ENCODE measurements around the gene PRSS53. TPM values are rescaled to one million over a fixed set of nuclear protein-coding genes. Genes with fewer than 3 reads are reported as not detected.
A peak's percentile ranks its signal among the peaks of the same experiment; 100 is the strongest.

PRSS53 gene
- total RNA-seq, 2 donors from 2014 or later = 3.2 to 4.4 TPM

DNA sequence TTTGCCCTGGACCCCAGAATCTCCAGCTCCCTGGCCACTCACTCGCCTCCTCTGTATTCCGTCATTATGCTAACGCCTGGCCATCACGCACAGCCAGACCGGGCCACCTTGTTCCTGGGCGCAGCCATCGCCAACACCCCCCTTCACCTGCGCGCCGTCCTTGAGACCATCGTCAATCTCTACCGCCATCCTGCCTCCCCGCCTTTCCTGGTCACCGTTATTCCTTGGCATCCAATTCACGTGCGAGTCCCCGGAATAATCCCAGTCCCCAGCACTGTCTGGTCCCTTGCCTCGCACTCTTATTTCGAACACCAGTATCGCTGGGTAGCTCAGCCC is 5.3 kb upstream of the PRSS53 start:
- DNase-seq = no peak
- no peaks in the 10 kb centered on the region for H3K9me3 ChIP-seq (ENCODE audit: control insufficient read depth, low read length, poor library complexity, severe bottlenecking)
- ATAC-seq = no peak
- peak overlapping the region; percentile 95 for H3K4me3 Mint-ChIP-seq
- H3K27ac Mint-ChIP-seq = peak overlapping the region; percentile 98
- H3K36me3 Mint-ChIP-seq (ENCODE audit: low read depth) = no peaks in the 10 kb centered on the region
- H3K27me3 Mint-ChIP-seq = no peaks in the 10 kb centered on the region
- H3K4me1 Mint-ChIP-seq = peaks cover 21% of the 10 kb centered on the region

DNA sequence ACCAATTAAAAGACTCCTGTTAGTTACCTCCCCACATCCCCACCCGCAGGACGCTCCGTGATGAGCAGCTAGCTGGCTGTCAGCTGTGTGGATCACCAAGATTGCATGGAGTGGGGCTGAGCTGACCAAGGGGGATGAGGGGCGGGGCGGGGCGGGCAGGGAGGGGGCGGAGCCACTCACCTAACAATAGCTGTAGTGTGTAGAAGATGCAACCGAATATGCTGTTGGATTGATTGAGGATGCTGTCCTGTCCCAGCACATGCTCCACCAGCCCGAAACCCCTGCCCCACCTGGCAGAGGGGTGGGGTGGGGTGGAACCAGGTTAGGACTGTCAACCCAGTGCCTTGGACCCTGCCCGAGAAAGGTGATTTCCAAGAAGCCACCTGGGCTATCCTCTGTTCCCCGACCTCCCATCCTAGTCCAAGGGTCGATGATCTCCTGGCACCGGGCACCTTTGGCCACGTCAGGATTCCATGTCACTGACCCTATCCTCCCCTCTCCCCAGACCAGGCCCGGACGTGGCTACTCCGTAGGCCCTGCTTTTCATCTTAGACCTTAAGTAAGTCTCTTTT is 4.5 kb upstream of the PRSS53 start:
- H3K36me3 Mint-ChIP-seq (ENCODE audit: low read depth) = no peaks in the 10 kb centered on the region

DNA sequence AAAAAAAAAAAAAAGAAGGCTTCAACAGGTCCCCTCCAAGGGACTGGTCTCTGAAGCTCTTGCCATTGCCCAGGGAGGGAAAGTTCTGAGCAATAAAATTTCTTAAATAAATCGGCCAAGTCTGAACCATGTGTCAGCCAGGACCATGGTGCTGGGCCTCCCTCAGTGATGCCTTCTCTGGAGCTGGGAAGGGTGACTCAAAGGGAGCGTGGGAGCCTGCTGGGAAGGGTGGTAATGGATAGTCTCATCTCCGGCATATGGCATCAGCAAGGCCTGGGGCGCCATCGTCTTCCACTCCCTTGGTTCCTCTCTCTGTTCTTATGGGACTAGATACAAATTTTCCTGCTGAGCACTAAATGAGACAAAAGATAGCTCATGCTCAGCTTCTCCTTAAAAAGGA is 3.6 kb upstream of the PRSS53 start:
- Mint-ChIP-seq H3K27me3 (no peaks in the 10 kb centered on the region), H3K36me3 (ENCODE audit: low read depth) (no peaks in the 10 kb centered on the region), H3K4me1 (peaks cover 21% of the 10 kb centered on the region), H3K4me3 (peak overlapping the region; percentile 95), H3K27ac (no peak overlapping the region)
- H3K9me3 ChIP-seq (ENCODE audit: control insufficient read depth, low read length, poor library complexity, severe bottlenecking) = no peaks in the 10 kb centered on the region
- no peak for ATAC-seq
- no peak for DNase-seq

More for the DNA sequence above, 4.5 kb upstream of the PRSS53 start:
- DNase-seq = no peak
- peak overlapping the region; percentile 98 for H3K27ac Mint-ChIP-seq
- H3K4me1 Mint-ChIP-seq = peaks cover 21% of the 10 kb centered on the region
- no peaks in the 10 kb centered on the region for H3K27me3 Mint-ChIP-seq
- no peaks in the 10 kb centered on the region for H3K9me3 ChIP-seq (ENCODE audit: control insufficient read depth, low read length, poor library complexity, severe bottlenecking)
- H3K4me3 Mint-ChIP-seq = peak overlapping the region; percentile 95
- no peak for ATAC-seq

DNA sequence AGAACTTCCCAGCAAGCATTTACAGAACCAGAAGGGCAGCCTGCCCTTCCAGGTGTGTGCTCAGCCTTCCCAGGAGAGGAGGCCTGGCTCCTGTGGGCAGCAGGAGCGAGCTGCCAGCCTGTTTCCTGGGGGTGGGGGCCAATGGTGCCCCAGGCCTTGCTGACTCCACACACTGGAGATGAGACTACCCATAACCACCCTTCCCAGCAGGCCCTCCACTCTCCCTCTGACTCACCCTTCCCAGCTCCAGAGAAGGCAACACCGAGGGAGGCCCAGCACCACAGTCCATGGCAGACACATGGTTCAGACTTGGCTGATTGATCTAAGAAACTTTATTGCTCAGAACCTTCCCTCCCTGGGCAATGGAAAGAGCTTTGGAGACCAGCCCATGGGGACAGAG is 1.8 kb upstream of the PRSS53 start:
- peaks cover 2% of the 10 kb centered on the region for H3K36me3 Mint-ChIP-seq (ENCODE audit: low read depth)
- peaks cover 14% of the 10 kb centered on the region for H3K4me1 Mint-ChIP-seq
- no peaks in the 10 kb centered on the region for H3K27me3 Mint-ChIP-seq
- no peak for ATAC-seq
- no peak for DNase-seq
- H3K4me3 Mint-ChIP-seq = no peak overlapping the region
- H3K27ac Mint-ChIP-seq = no peak overlapping the region
- H3K9me3 ChIP-seq (ENCODE audit: control insufficient read depth, low read length, poor library complexity, severe bottlenecking) = no peaks in the 10 kb centered on the region

DNA sequence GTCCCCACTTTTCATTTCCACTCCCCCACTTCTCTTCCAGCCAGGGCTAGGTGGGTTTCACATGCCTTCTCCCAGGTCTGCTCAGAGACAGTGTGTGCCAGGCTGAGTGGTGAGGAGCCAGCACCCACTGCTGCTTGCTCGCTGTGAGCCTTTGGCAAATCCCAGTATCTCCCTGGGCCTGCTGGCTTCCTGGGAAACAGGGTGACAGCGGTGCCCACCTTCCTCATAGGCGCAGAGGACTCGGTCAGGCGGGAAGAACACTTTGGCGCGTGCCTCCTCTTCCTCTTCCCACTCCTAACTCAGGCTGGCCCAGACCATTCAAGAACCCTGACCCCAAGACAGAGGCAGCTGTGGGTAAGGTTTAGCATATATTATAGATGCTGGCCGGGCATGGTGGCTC is 456 bp upstream of the PRSS53 start:
- Mint-ChIP-seq H3K36me3 (ENCODE audit: low read depth) (peaks cover 2% of the 10 kb centered on the region), H3K27me3 (no peaks in the 10 kb centered on the region), H3K4me3 (no peak overlapping the region), H3K4me1 (peaks cover 8% of the 10 kb centered on the region), H3K27ac (peak overlapping the region; percentile 68)
- no peaks in the 10 kb centered on the region for H3K9me3 ChIP-seq (ENCODE audit: control insufficient read depth, low read length, poor library complexity, severe bottlenecking)
- ATAC-seq = no peak
- no peak for DNase-seq

DNA sequence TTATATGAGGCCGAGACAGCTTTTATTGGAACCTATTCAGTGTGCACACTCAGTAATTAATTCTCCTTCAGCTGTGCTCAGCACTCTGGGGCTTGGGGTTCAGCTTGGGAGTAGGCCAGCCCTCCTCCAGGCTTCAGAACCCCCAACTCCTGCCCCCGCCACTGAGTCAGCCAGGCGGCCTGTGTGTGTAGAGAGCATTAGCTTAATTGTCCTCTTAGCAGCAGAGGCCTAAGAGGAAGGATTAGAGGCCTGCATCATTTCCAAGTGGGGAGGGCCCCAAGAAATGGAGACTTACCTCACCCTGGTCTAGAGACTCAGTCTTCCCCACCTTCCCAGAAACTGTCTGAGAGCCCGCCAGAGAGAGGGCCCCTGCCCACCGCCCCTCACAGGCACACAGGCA is 772 bp downstream of the PRSS53 start:
- no peak overlapping the region for H3K27ac Mint-ChIP-seq
- peaks cover 2% of the 10 kb centered on the region for H3K4me1 Mint-ChIP-seq
- no peaks in the 10 kb centered on the region for H3K9me3 ChIP-seq (ENCODE audit: control insufficient read depth, low read length, poor library complexity, severe bottlenecking)
- H3K27me3 Mint-ChIP-seq = no peaks in the 10 kb centered on the region
- ATAC-seq (no peak), DNase-seq (no peak)
- H3K4me3 Mint-ChIP-seq = no peak overlapping the region
- peaks cover 2% of the 10 kb centered on the region for H3K36me3 Mint-ChIP-seq (ENCODE audit: low read depth)

DNA sequence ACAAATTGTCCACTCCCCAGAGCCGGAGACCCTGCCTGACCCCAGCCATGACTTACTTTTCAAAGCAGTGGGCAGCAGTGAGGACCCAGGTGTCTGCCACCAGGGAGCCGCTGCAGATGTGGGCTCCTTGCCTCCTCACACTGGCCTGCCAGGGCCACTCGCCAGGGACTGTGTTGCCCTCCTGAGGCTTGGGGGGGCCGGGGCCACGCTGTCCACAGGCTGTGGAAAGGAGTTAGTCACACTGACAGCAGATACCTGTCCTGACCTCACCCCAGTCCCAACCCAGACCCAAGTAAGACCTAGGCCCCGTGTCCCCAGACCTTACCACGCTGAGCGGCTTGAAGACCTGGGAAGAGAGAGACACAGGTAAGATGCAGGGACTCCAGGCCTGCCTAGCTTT is 1.3 kb downstream of the PRSS53 start:
- H3K4me3 Mint-ChIP-seq = no peak overlapping the region
- ATAC-seq (no peak), DNase-seq (no peak)
- H3K36me3 Mint-ChIP-seq (ENCODE audit: low read depth) = peaks cover 2% of the 10 kb centered on the region
- no peaks in the 10 kb centered on the region for H3K9me3 ChIP-seq (ENCODE audit: control insufficient read depth, low read length, poor library complexity, severe bottlenecking)
- no peaks in the 10 kb centered on the region for H3K27me3 Mint-ChIP-seq
- H3K27ac Mint-ChIP-seq = no peak overlapping the region
- peaks cover 3% of the 10 kb centered on the region for H3K4me1 Mint-ChIP-seq

DNA sequence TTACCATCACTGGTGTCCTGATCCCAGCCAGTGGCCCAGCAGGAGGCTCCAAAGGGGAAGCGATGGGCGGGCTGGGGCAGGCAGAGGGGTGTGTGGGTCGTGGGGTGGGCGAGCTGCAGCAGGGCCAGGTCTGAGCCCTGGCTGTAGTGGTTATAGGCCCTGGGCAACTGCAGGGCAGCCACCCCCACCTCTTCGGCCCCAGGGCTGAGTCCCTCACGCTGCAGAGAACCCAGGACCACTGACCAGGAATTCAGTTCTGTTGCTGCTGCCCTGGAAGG is 2.2 kb downstream of the PRSS53 start:
- Mint-ChIP-seq H3K27ac (no peak overlapping the region), H3K4me3 (no peak overlapping the region), H3K27me3 (no peaks in the 10 kb centered on the region), H3K36me3 (ENCODE audit: low read depth) (peaks cover 2% of the 10 kb centered on the region), H3K4me1 (peaks cover 8% of the 10 kb centered on the region)
- no peak for ATAC-seq
- no peaks in the 10 kb centered on the region for H3K9me3 ChIP-seq (ENCODE audit: control insufficient read depth, low read length, poor library complexity, severe bottlenecking)
- DNase-seq = no peak

DNA sequence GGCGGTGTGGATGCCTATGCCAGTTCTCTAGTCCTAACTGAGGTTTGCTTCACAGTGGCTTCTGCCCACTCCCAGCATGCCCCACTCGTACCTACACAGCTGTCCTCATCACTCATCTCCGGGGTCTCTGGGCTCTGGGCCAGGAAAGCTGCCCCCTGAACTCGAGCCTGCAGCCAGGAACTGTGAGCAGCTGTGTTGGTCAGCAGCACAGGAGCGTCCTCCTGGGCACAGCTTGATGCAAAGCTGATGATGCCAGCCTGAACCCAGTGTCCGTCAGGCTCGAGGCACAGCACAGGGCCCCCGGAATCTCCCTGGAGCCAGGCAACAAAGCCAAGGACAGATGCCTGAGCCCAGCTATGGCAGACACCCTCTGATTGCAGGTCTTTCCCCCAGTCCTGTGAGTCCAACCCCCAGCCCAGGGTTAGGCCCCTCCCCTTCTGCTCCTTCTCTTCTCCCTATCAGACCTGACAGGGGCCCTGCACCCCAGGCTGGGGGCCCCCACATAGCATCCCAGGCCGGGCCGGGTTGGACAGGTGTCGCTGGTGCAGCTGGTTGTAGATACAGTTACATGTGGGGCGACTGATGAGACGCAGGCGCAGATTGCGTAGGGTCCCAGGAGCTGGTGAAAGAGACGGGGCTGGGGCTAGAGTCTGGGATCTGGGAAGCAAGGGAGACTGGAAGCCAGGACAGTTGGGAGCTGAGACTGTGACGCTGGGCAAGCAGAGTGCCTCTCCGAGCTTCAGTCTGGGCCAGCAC is 2.7 kb downstream of the PRSS53 start:
- Mint-ChIP-seq H3K36me3 (ENCODE audit: low read depth) (peaks cover 2% of the 10 kb centered on the region), H3K27me3 (no peaks in the 10 kb centered on the region), H3K4me1 (peaks cover 8% of the 10 kb centered on the region), H3K4me3 (no peak overlapping the region), H3K27ac (no peak overlapping the region)
- no peaks in the 10 kb centered on the region for H3K9me3 ChIP-seq (ENCODE audit: control insufficient read depth, low read length, poor library complexity, severe bottlenecking)
- DNase-seq = no peak
- ATAC-seq = no peak

DNA sequence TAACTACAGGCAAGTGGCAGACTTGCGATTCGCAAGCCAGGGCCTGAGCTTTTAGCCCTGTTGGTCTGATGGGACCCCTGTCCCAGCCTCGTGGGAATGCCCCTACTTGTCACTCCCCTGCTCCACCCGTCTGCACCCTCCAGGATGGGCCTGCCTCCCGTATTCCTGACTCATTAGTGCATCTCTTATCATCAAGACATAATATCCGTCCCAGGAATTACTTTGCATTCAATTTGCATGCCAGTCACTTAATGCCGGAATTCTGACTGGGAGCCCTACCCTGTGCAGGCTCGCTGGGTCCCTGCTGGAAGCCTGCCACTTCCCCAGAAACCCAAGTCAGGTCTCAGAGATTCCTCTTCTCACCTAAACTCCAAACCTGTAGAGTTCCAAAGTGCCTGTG is 3.3 kb downstream of the PRSS53 start:
- Mint-ChIP-seq H3K36me3 (ENCODE audit: low read depth) (peaks cover 2% of the 10 kb centered on the region), H3K4me1 (peaks cover 8% of the 10 kb centered on the region), H3K27ac (no peak overlapping the region), H3K4me3 (no peak overlapping the region), H3K27me3 (no peaks in the 10 kb centered on the region)
- ATAC-seq (no peak), DNase-seq (no peak)
- H3K9me3 ChIP-seq (ENCODE audit: control insufficient read depth, low read length, poor library complexity, severe bottlenecking) = no peaks in the 10 kb centered on the region

DNA sequence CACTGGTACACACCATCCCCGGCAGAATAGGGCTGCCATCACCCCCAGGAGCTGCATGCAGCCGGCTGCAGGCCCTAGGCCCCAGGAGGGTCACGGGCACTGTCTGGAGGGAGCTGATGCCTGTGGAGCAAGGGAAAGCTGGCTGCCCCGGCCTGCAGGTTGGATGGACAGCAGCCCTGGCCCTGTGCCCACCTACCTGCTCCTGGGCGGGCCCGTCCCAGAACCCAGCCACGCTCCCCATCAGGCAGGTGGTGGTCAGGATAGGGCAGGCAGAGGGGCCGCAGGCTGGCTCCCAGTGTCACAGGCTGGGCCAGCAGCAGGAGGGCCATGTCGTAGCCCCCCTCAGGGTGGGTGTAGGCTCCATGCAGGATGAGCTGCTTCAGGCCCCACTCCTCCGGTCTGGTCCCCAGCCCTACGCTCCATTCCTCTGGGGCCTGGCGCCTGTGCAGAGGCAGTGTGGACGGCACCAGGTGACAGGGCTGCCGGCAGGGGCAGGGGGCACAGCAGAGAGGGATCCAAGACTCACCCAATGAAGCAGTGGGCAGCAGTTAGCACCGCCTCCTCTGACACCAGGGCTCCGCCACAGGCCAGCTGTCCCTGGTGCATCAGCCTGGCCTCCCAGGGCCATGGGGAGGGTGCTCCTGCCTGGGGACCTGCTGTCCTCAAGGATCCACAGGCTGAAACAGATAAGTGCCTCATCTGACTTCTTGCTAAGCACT is 4.0 kb downstream of the PRSS53 start:
- no peaks in the 10 kb centered on the region for H3K27me3 Mint-ChIP-seq

DNA sequence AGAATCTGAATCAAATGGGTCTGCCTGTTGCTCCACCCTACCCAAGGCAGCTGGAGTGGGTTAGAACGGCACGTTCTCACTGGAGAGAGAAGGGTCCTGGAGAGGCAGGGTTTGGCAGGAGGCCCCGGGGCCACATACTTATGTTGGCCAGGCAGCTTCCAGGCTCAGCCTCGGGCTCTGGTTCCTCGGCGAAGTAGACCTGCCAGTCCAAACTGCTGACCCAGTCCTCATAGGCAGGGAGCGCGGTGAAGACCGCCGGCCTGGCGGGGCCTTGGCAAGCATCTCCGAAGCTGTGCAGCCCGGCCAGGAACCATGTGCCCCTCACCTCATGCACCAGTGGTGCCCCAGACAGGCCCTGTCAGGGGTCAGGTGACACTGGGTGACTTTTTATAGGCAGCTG is 4.8 kb downstream of the PRSS53 start:
- H3K4me3 Mint-ChIP-seq = no peak overlapping the region
- peaks cover 2% of the 10 kb centered on the region for H3K36me3 Mint-ChIP-seq (ENCODE audit: low read depth)
- H3K27me3 Mint-ChIP-seq = no peaks in the 10 kb centered on the region
- H3K27ac Mint-ChIP-seq = no peak overlapping the region
- H3K9me3 ChIP-seq (ENCODE audit: control insufficient read depth, low read length, poor library complexity, severe bottlenecking) = no peaks in the 10 kb centered on the region
- H3K4me1 Mint-ChIP-seq = peaks cover 8% of the 10 kb centered on the region
- ATAC-seq = no peak
- no peak for DNase-seq

More for the DNA sequence above, 4.0 kb downstream of the PRSS53 start:
- no peaks in the 10 kb centered on the region for H3K9me3 ChIP-seq (ENCODE audit: control insufficient read depth, low read length, poor library complexity, severe bottlenecking)
- H3K4me3 Mint-ChIP-seq = no peak overlapping the region
- no peak overlapping the region for H3K27ac Mint-ChIP-seq
- DNase-seq (no peak), ATAC-seq (no peak)
- peaks cover 8% of the 10 kb centered on the region for H3K4me1 Mint-ChIP-seq
- peaks cover 2% of the 10 kb centered on the region for H3K36me3 Mint-ChIP-seq (ENCODE audit: low read depth)

DNA sequence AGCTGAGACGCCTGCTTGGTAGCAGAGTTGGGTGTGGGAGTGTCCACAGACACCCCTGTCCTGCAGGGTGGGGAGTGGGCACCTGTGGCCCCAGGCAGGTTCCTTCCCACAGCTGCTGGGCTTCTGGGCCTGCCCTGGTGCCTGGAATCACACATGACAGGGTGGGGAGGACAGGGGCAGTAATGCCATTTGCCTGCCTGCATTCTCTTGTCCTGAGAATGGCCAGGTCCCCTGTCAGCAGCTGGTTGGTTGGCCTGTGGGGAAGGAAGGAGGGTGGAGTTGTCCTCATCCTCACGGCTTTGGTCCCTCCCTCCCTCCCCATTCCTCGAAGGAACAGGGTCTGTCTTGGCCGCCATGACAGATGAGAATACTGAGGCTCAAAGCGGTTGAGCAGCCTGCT is 5.2 kb downstream of the PRSS53 start:
- ATAC-seq (no peak), DNase-seq (no peak)
- H3K4me1 Mint-ChIP-seq = peaks cover 8% of the 10 kb centered on the region
- no peak overlapping the region for H3K27ac Mint-ChIP-seq
- H3K36me3 Mint-ChIP-seq (ENCODE audit: low read depth) = peaks cover 2% of the 10 kb centered on the region
- no peaks in the 10 kb centered on the region for H3K27me3 Mint-ChIP-seq
- H3K9me3 ChIP-seq (ENCODE audit: control insufficient read depth, low read length, poor library complexity, severe bottlenecking) = no peaks in the 10 kb centered on the region
- no peak overlapping the region for H3K4me3 Mint-ChIP-seq

DNA sequence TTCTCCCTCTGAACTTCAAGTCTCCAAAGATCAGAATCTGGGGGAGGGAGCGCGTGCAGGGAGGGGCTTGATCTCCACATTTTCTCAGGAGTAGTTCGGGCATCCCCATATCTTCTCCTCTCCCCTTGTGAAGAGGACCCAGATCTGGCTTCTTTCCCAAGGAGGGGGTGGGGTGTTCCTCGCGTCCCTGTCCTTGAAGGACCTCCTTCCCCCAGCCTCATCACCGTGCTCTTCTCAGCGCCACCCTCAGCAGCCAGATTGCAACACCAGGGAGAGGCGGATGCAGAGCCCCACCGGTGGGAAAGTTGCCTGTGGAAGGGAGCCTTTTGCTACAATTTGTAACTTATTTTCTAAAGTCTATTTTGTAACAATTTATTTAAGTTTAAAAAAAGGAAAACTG is 5.7 kb downstream of the PRSS53 start:
- peaks cover 8% of the 10 kb centered on the region for H3K4me1 Mint-ChIP-seq
- ATAC-seq (no peak), DNase-seq (no peak)
- H3K27ac Mint-ChIP-seq = no peak overlapping the region
- H3K27me3 Mint-ChIP-seq = no peaks in the 10 kb centered on the region
- peaks cover 2% of the 10 kb centered on the region for H3K36me3 Mint-ChIP-seq (ENCODE audit: low read depth)
- no peak overlapping the region for H3K4me3 Mint-ChIP-seq
- no peaks in the 10 kb centered on the region for H3K9me3 ChIP-seq (ENCODE audit: control insufficient read depth, low read length, poor library complexity, severe bottlenecking)

Data from T-helper 17 cell (primary cell).